GM19240 (cell line): ENCODE measurements around the gene ZNF438.
"Not testable (repeated sequence)": the region's sequence is repeated elsewhere in the genome, so short reads cannot be mapped to it uniquely, and the experiment has no call there.

ENCODE experiments used
- DNase-seq: peaks from one replicate; pipeline ENCODE4 v3.0.0; 2011; ENCODE audit warnings: low spot score; ENCODE audit not compliant: insufficient read length

The ZNF438 gene

GRCh38 chr10:30940256-30940655 lies 91.4 kb downstream of the ZNF438 start:
- no peak for DNase-seq

GRCh38 chr10:30939643-30940251 lies 91.9 kb downstream of the ZNF438 start:
- DNase-seq: no peak

DNA sequence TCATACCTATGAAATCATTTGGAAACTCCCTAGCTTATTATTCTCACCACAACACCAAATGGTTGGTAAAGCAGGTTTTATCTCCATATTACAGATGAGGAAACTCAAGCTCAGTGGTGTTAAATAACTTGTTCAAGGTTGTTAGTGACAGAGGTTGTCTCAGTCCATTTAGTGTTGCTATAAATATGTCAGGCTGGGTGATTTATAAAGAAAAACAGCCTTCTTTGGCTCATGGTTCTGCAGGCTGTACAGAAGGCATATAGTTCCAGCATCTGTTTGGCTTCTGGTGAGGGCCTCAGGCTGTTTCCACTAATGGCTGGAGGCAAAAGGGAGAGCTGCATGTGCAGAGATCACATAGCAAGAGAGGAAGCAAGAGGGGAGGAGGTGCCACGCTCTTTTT lies 96.6 kb downstream of the ZNF438 start:
- no peak for DNase-seq

DNA sequence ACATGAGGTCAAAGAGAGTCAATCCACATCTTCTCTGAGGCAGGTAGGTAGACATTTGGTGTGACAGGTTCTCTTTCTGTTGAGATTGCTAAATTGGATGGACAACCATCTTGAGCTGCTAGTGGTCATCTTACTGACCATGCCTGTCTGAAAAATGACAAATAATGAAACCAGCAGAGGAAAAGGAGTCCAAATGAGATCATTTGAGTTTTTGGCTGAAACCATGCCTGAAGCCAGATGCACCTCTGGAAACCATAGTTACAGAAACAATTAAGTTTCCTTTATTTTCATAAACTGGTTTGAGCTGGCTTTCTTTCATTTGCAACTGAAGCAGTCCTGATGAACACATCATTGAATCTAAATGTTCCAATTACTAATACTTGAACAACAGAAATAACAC lies 100.6 kb downstream of the ZNF438 start:
- no peak for DNase-seq

- DNase-seq: no peak
These were observed 101.7 kb downstream of the ZNF438 start for GRCh38 chr10:30929901-30930520.

- not testable (repeated sequence) for DNase-seq
These were observed 102.3 kb downstream of the ZNF438 start for GRCh38 chr10:30929311-30929729.

GRCh38 chr10:30928742-30929141 lies 102.9 kb downstream of the ZNF438 start:
- DNase-seq: peak; percentile 5

- no peak for DNase-seq
These were observed 113.0 kb downstream of the ZNF438 start for GRCh38 chr10:30918651-30919050.

- DNase-seq: no peak
These were observed 113.9 kb downstream of the ZNF438 start for GRCh38 chr10:30917789-30918188.

GRCh38 chr10:30917067-30917466 lies 114.6 kb downstream of the ZNF438 start:
- DNase-seq: no peak

GRCh38 chr10:30915146-30915545 lies 116.5 kb downstream of the ZNF438 start:
- DNase-seq: no peak

GRCh38 chr10:30911303-30911863 lies 120.3 kb downstream of the ZNF438 start:
- DNase-seq: no peak

DNA sequence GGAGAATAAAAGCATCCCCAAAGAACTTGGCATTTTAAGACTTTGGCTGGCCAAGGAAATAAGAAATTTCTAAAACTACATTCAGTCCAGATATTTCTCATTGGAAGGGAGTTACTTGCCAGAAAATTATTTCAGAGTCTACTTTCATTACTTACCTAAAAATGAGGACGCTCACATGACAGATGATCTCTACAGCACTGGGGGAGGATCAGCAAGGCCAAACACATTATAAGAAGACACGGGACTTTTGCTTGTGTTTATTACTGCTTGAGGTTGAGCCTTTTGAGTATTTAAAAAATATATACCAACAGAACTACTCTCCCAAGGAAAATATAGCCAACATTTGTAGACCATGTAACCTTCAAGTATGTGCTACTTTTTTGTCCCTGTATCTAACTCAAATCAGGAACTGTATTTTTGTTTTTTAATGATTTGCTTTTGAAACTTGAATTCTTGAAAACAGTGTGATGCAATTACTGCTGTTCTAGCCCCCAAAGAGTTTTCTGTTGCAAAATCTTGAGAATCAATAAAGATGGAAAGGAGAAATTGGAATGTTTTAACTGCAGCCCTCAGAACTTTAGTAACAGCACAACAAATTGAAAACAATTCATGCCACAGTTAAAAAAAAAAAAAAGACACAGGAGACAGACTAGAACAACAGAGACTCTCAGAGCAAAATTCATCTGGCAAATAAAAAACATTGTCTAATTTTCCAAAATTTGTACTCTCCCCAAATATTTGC lies 128.1 kb downstream of the ZNF438 start:
- DNase-seq: no peak

- no peak for DNase-seq
These were observed 128.9 kb downstream of the ZNF438 start for GRCh38 chr10:30902621-30903396.

DNA sequence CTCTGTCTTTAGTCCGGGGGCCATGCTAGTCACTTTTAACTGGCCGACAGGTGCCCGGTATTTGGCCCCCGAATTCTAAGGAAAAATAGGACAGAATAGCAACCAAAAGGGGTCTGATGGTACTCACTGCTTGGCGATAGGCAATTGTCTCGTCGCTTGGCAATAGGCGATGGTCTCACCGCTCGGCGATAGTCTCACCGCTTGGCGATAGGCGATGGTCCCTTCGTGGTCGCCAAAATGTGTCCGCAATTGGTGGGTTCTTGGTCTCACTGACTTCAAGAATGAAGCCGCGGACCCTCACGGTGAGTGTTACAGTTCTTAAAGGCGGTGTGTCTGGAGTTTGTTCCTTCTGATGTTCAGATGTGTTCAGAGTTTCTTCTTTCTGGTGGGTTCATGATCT lies 130.2 kb downstream of the ZNF438 start:
- not testable (repeated sequence) for DNase-seq

DNA sequence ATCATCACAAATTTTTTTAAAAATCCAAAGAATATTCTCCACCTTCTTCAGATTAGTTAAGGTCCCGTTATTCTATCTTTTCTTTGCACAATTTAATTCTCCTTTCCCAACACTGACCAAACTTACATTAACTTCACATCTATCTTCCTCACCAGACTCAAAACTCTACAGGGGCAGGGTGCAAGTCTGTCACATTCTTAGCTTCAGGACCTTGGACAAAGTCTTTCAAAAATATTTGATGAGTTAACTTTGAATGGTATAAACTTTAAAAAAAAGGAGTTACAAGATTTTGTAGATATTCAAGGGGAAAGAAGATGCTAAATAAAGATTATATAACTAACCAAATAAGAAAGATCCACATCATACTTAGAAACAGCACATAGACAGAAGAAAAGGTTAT lies 132.7 kb downstream of the ZNF438 start:
- DNase-seq: no peak

DNA sequence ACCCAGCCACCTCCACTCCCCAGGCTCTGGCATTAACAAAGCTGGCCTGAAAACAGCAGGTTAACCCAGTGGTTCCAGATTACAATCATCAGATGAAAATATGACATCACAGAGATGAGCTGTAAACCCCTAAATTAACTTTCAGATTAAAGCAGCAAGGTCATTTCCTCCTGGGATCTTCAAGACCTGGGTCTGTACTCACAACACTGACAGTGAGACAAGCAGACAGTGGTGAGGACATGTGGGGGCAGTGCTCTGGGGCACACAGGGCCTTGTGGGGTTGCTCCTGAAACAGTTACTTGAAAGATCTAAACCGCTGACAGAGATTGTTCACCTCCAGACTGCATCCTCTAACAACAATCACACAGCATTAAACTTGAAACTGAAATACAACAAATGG lies 134.1 kb downstream of the ZNF438 start:
- DNase-seq: no peak

DNA sequence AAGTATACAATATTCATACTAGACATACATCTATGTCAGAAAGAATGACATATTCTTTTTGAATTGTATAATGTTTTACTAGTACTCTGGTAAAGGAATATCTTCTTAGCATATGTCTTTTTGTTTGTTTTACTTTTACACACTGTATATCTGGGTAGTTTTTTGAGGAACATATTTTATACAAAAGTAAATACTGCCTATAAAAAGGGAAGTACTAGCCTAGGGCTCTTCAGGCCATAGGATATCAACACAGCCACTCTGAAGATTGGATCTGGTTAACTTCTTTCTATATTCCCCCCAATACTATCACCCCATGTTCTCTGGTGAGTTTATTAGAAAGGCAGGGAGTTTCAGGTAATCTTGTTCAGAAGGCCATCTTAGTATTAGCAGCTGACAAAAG lies 134.6 kb downstream of the ZNF438 start:
- no peak for DNase-seq

DNA sequence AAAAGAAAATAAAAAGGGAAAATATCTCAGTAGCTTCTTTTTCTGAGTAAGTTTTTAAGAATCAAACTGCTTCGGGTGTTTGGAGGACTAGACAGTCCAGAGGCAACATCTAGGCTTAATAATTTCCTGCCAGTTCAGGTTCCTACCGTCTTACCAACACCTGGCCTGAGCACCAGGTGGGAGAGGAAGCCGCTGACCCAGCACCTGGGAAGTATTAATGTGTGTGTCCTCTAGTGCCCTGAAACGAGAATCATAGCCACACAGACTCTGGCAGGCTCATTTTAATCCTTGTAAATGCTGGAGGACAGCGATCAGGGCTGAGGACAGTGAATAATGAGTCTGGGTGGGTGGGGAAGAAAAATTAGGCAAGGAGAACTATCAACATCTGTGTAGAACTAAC lies 137.4 kb downstream of the ZNF438 start:
- DNase-seq: no peak

- DNase-seq: no peak
These were observed 138.5 kb downstream of the ZNF438 start for GRCh38 chr10:30893208-30893607.

DNA sequence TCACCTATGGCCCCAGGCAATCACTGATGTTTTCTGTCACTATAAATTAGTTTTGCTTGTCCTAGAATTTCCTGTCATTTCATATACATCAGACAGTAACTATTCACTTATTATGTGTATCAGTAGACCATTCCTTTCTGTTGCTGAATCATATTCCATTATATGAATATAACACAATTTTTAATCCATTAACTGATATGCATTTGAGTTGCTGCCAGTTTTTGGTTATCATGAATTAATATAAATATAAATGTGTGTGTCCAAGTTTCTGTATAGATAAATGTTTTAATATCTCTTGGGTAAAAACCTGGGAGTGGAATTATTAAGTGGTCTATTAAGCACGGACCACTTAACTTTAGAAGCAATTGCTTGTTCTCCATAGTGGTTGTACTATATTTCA lies 143.8 kb downstream of the ZNF438 start:
- no peak for DNase-seq

DNA sequence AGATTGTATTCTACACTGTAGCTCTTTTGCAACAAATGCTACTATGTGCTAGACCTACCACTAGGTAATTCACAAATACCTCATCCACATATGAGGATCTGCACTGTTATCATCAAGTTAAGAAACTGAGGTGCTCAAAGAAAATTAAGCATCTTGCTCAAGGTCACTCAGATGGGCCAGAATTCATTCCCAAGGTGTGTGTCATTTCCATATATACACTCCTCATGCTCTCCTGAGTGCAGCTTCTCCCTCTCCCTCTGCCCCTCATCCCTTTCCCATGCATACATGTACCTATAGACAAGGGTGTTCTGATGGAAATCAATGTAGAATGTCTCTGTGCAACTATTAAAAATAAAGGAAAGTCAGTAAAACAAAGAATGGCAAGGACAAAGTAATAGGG lies 146.2 kb downstream of the ZNF438 start:
- no peak for DNase-seq
